Effector memory CD8-positive, alpha-beta T cell (primary cell): ENCODE data around the gene CHRND.

Source experiments
- ATAC-seq: fragments of 150-1000 bp; cut with Tn5 transposase; replicated peaks from 2 replicates; pipeline ENCODE4 v1.10.0; 2021; ENCODE audit warnings: mild to moderate bottlenecking, moderate library complexity
- DNase-seq, 3 experiments: peaks; one replicate each; pipeline ENCODE4 v3.0.0; 2021
- H3K27ac Mint-ChIP-seq, 2 donors: one replicate each; pipeline ENCODE4 v1.8.0; 2022; ENCODE audit warnings: mild to moderate bottlenecking in 2 of 2, mixed read lengths in 2 of 2, moderate library complexity in 2 of 2
- H3K27me3 Mint-ChIP-seq, 2 donors: one replicate each; pipeline ENCODE4 v1.8.0; 2022; ENCODE audit warnings: mixed read lengths in 2 of 2
- H3K36me3 Mint-ChIP-seq: one replicate; pipeline ENCODE4 v1.8.0; 2022; ENCODE audit warnings: mild to moderate bottlenecking, moderate library complexity, mixed read lengths; ENCODE audit not compliant: insufficient read depth
- H3K4me1 Mint-ChIP-seq, 2 donors: one replicate each; pipeline ENCODE4 v1.8.0; 2022; ENCODE audit warnings: low read depth in 2 of 2, mixed read lengths in 2 of 2
- H3K4me3 Mint-ChIP-seq, 2 donors: one replicate each; pipeline ENCODE4 v1.8.0; 2022; ENCODE audit warnings: mild to moderate bottlenecking in 2 of 2, mixed read lengths in 2 of 2, moderate library complexity in 2 of 2
- H3K9me3 Mint-ChIP-seq, 2 donors: one replicate each; pipeline ENCODE4 v1.8.0; 2022; ENCODE audit warnings: mixed read lengths in 2 of 2

Gene CHRND

GRCh38 chr2:232503809-232504323, 22.1 kb upstream of the CHRND start:
- Mint-ChIP-seq H3K9me3 (no peaks in the 10 kb centered on the region), H3K4me3 (peak overlapping the region; percentile 25 to 66), H3K4me1 (peaks cover 4% of the 10 kb centered on the region in 2 donors), H3K36me3 (no peaks in the 10 kb centered on the region), H3K27ac (no peak overlapping the region), H3K27me3 (peaks cover 52 to 98% of the 10 kb centered on the region in 2 donors)
- no peak for ATAC-seq
- no peak for DNase-seq

DNA sequence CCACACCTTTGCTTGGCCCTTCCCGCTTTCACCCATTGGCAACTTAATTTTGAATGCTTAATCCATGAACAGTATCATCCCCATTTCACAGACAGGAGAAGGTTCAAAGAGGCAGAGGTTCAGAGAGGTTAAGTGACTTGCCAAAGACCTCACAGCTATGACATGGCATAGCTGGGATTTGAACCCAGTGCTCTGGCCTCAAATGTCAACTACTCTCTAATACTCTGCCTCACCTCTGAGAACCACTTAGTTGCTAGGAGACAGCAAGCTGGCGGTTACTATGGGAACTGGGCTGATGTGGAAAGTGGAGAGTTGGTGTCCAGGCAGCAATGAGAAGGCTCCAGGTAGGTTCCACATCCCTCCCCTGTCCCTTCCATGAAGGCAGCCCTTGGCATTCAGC, 21.5 kb upstream of the CHRND start:
- ATAC-seq = no peak
- no peak for DNase-seq
- H3K9me3 Mint-ChIP-seq = no peaks in the 10 kb centered on the region
- no peak overlapping the region for H3K4me3 Mint-ChIP-seq
- peaks cover 54 to 96% of the 10 kb centered on the region in 2 donors for H3K27me3 Mint-ChIP-seq
- no peaks in the 10 kb centered on the region for H3K36me3 Mint-ChIP-seq
- H3K4me1 Mint-ChIP-seq = peaks cover 4% of the 10 kb centered on the region in 2 donors
- H3K27ac Mint-ChIP-seq = no peak overlapping the region

DNA sequence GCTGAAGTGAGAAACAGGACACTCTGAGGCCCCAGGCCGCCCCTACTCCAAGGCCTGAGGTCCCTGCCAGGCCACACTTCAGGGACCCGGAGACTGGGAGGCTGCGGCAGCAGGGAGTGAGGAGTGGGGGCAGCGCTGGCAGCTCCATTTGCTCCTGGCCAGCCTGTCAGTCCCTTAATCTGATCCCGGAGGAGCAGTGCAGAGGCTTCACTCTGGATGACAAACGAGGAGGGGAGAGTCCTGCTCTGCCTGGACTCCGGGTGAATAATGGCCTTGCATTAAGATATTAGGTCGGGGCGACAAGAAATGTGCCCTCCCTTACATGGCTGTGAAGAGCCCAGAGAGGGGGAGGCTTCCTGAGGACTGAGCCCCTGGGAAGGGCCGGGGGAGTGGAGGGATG, 20.1 kb upstream of the CHRND start:
- Mint-ChIP-seq H3K9me3 (no peaks in the 10 kb centered on the region), H3K36me3 (no peaks in the 10 kb centered on the region), H3K4me1 (peaks cover 4% of the 10 kb centered on the region in 2 donors), H3K4me3 (no peak overlapping the region), H3K27ac (no peak overlapping the region), H3K27me3 (peaks cover 39 to 82% of the 10 kb centered on the region in 2 donors)
- DNase-seq (no peak), ATAC-seq (no peak)

GRCh38 chr2:232506709-232507108, 19.3 kb upstream of the CHRND start:
- Mint-ChIP-seq H3K27ac (no peak overlapping the region), H3K4me3 (no peak overlapping the region), H3K27me3 (peaks cover 37 to 75% of the 10 kb centered on the region in 2 donors), H3K36me3 (no peaks in the 10 kb centered on the region), H3K9me3 (no peaks in the 10 kb centered on the region), H3K4me1 (peaks cover 4% of the 10 kb centered on the region in 2 donors)
- ATAC-seq = no peak
- no peak for DNase-seq

- ATAC-seq = no peak
- Mint-ChIP-seq H3K4me3 (no peak overlapping the region), H3K27me3 (peaks cover 34 to 77% of the 10 kb centered on the region in 2 donors)
Measured at GRCh38 chr2:232508251-232508650, 17.7 kb upstream of the CHRND start.

GRCh38 chr2:232511336-232511890, 14.5 kb upstream of the CHRND start:
- Mint-ChIP-seq H3K36me3 (no peaks in the 10 kb centered on the region), H3K9me3 (no peaks in the 10 kb centered on the region), H3K27ac (no peak overlapping the region), H3K27me3 (peaks cover 18 to 62% of the 10 kb centered on the region in 2 donors), H3K4me3 (no peak overlapping the region), H3K4me1 (peaks cover 0 to 3% of the 10 kb centered on the region in 2 donors)
- no peak for DNase-seq
- no peak for ATAC-seq

More at GRCh38 chr2:232508251-232508650, 17.7 kb upstream of the CHRND start:
- DNase-seq = no peak
- peaks cover 0 to 3% of the 10 kb centered on the region in 2 donors for H3K4me1 Mint-ChIP-seq
- H3K36me3 Mint-ChIP-seq = no peaks in the 10 kb centered on the region
- no peak overlapping the region for H3K27ac Mint-ChIP-seq
- H3K9me3 Mint-ChIP-seq = no peaks in the 10 kb centered on the region

DNA sequence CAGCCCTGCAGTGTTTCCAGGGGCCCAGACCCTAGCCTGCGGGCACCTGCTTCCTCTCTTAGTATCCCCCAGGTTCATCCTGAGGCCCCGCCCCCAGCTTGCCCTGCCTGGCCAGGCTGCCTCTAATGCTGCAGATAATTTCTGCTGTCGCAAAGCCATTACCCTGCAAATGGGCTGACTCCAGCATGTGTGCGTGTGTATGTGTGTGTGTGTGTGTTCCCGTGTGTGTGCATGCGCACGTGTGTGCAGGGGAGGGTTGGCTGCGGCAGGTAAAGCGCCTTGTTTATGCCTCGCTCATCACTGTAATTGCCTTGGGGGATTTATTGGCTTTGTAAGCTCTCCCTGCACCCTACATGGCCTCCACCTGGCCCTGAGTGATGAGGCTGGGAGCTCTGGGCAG, 13.4 kb upstream of the CHRND start:
- Mint-ChIP-seq H3K4me3 (no peak overlapping the region), H3K27me3 (peaks cover 24 to 62% of the 10 kb centered on the region in 2 donors), H3K36me3 (no peaks in the 10 kb centered on the region), H3K27ac (no peak overlapping the region), H3K9me3 (no peaks in the 10 kb centered on the region), H3K4me1 (peaks cover 0 to 3% of the 10 kb centered on the region in 2 donors)
- DNase-seq (no peak), ATAC-seq (no peak)

DNA sequence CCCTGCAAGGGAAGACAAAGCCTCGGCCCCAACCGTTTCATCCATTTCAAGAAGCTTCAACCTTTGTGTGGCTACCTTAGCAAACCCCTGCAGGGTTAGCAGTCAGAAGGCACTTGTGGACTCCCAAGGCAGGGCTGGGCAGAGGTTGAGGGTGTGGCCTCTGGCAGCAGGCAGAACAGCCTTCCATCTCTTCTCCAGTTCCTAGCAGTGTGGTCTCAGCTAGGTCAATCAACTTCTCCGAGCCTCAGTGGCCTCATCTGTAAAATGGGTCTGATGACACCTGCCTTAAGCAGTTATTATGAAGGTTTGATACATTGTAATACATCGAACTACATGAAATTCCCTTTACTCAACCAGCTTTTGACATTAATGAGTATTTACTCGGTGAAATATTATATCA, 12.6 kb upstream of the CHRND start:
- Mint-ChIP-seq H3K36me3 (no peaks in the 10 kb centered on the region), H3K27me3 (peaks cover 27 to 60% of the 10 kb centered on the region in 2 donors), H3K9me3 (no peaks in the 10 kb centered on the region), H3K27ac (no peak overlapping the region), H3K4me3 (no peak overlapping the region), H3K4me1 (peaks cover 0 to 3% of the 10 kb centered on the region in 2 donors)
- DNase-seq = no peak
- ATAC-seq = no peak

GRCh38 chr2:232515639-232516038, 10.3 kb upstream of the CHRND start:
- ATAC-seq = no peak
- no peak overlapping the region for H3K4me3 Mint-ChIP-seq
- DNase-seq = no peak

DNA sequence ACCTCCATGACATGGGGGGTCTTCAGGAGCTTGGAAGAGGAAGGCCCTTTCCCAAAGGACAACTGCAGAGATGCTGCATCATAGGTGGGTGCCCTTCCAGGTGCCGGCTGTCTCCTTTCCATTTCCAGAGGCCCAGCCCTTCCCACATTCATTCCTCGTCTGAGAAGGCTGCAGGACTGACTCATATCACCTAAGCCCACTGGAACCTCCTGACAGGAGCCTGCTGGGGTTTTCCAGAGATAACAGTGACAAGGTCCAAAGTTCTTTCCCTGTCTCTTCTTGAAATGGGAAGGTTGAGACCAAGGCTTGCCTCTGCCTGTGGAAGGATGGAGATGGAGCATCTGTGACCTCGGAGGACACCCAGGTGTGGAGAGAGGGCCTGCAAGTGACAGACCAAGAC, 9.4 kb upstream of the CHRND start:
- Mint-ChIP-seq H3K27ac (no peak overlapping the region), H3K27me3 (peaks cover 46 to 84% of the 10 kb centered on the region in 2 donors), H3K9me3 (no peaks in the 10 kb centered on the region), H3K4me3 (no peak overlapping the region), H3K4me1 (peaks cover 3 to 6% of the 10 kb centered on the region in 2 donors), H3K36me3 (peaks cover 4% of the 10 kb centered on the region)
- DNase-seq (no peak), ATAC-seq (no peak)

More at GRCh38 chr2:232515639-232516038, 10.3 kb upstream of the CHRND start:
- H3K4me1 Mint-ChIP-seq = peaks cover 0 to 3% of the 10 kb centered on the region in 2 donors
- peaks cover 40 to 75% of the 10 kb centered on the region in 2 donors for H3K27me3 Mint-ChIP-seq
- no peaks in the 10 kb centered on the region for H3K9me3 Mint-ChIP-seq
- no peak overlapping the region for H3K27ac Mint-ChIP-seq
- peaks cover 4% of the 10 kb centered on the region for H3K36me3 Mint-ChIP-seq

DNA sequence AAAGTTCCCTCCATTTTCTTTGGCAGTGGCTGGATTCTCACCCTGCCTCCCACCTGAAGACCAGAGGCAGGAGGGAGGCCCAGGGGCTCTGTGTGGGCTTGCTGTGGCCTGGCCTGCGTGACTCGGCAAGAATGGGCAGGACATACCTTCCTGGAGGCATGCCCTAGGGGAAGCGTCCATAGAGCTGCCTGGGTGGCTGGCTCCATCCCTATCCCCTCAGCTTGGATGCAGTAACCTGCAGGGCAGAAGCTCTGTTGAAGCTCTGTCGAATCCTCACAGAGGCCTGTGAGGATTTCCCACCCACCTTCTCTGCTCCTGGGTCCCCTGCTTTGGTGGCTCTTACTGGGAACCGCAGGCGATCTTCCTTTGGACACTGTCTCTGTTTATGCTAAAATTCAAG, 7.1 kb upstream of the CHRND start:
- Mint-ChIP-seq H3K36me3 (peaks cover 7% of the 10 kb centered on the region), H3K27ac (no peak overlapping the region), H3K4me1 (peaks cover 4 to 10% of the 10 kb centered on the region in 2 donors), H3K27me3 (peaks cover 43 to 77% of the 10 kb centered on the region in 2 donors), H3K9me3 (no peaks in the 10 kb centered on the region), H3K4me3 (no peak overlapping the region)
- DNase-seq (no peak), ATAC-seq (no peak)

DNA sequence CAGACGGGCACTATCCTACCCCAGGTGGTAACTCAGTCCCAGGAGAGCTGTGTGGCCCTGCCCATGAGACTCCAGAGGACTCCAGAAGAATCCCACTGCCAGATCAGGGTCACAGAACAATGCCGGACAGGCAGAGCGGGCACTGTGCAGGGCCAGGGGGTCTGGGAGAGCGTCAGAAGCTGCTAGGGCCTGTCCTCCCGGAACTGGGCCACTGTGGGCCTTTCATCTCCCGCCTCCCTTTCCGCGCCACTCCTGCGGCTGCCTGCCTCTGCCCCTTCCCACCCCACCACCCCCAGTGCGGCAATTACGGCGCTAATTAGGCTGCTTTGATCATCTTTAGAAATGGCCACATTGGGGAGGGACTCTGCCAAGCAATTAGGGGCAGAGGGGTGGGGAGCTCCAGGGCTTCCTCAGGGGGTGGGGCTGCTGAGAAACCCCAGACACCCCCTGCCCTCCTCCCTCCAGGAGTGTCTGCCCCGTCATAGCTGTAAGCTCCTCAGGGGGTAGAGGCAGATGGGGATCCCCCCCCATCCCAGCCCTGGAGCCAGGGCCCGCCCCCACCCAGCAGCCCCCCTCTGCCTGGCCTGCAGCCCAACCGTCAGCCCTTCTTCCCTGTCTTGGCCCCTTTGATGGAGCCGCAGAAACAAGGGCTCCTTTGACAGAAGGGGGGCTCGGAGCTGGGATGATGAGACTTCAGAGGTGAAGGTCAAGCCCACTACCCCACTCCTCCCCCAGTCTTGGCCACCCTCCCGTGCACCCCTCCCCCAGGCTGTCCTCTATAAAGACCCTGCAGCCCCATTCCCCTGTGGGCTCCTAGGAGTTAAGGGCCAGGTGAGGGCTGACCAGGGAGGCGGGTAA, 6.2 kb upstream of the CHRND start, which contains the start of gene PRSS56:
TSS of gene PRSS56 (plus strand) at position 808 of the 858 bp plus-strand sequence. CDS start 211 bp downstream, outside the sequence.
- DNase-seq = no peak
- peaks cover 4 to 10% of the 10 kb centered on the region in 2 donors for H3K4me1 Mint-ChIP-seq
- no peaks in the 10 kb centered on the region for H3K9me3 Mint-ChIP-seq
- H3K36me3 Mint-ChIP-seq = peaks cover 7% of the 10 kb centered on the region
- peaks cover 50 to 85% of the 10 kb centered on the region in 2 donors for H3K27me3 Mint-ChIP-seq
- H3K4me3 Mint-ChIP-seq = no peak within 1 kb of the TSS
- peak within 1 kb of the TSS in 1 of 2 donors; percentile 57 for H3K27ac Mint-ChIP-seq
- no peak for ATAC-seq

DNA sequence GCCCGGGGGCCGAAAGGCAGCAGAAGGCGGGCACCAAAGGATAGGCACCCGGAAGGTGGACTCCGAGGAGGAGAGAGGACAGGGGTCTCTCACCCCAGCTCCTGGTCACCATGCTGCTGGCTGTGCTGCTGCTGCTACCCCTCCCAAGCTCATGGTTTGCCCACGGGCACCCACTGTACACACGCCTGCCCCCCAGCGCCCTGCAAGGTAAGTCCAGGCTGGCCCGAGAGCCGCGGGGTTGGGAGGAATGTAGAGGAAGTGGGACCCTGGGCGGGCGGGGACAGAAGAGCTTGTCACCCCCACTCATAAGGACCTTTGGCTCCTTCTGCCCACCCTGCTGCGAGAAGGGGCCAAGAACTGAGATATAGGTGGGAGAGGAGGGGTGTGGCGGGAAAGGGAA, 5.5 kb upstream of the CHRND start:
- H3K9me3 Mint-ChIP-seq = no peaks in the 10 kb centered on the region
- H3K4me3 Mint-ChIP-seq = no peak overlapping the region
- peaks cover 4 to 10% of the 10 kb centered on the region in 2 donors for H3K4me1 Mint-ChIP-seq
- H3K27me3 Mint-ChIP-seq = peaks cover 51 to 80% of the 10 kb centered on the region in 2 donors
- no peak for DNase-seq
- H3K36me3 Mint-ChIP-seq = peaks cover 7% of the 10 kb centered on the region
- no peak for ATAC-seq
- H3K27ac Mint-ChIP-seq = no peak overlapping the region
